ENCODE results near the gene KAT8. TPM values are rescaled to one million over a fixed set of nuclear protein-coding genes. Genes with fewer than 3 reads are reported as not detected.
"Not testable (repeated sequence)": the region's sequence is repeated elsewhere in the genome, so short reads cannot be mapped to it uniquely, and the experiment has no call there.

KAT8 gene
- total RNA-seq, 1 donor from 2014 or later = 33.5 TPM

GRCh38 chr16:31143694-31144148, 26.3 kb downstream of the KAT8 start:
- Histone ChIP-seq H3K79me2 (ENCODE audit: insufficient read depth, low read length) (no peaks in the 10 kb centered on the region), H3K4me2 (ENCODE audit: low read length) (no peak overlapping the region), H4K20me1 (ENCODE audit: insufficient read depth, low read length) (no peaks in the 10 kb centered on the region), H3K4me1 (ENCODE audit: insufficient read depth, low read length) (peaks cover 17% of the 10 kb centered on the region), H3K36me3 (ENCODE audit: insufficient read depth, low read length) (no peaks in the 10 kb centered on the region), H3K4me3 (ENCODE audit: insufficient read depth, low read depth, low read length) (no peak overlapping the region), H2AFZ (ENCODE audit: low read depth, low read length) (no peak overlapping the region), H3K27ac (ENCODE audit: low read depth, low read length) (no peak overlapping the region), H3K9ac (ENCODE audit: low read length) (no peak overlapping the region), H3K9me3 (ENCODE audit: insufficient read depth, low read depth, low read length) (no peaks in the 10 kb centered on the region), H3K27me3 (ENCODE audit: insufficient read depth, low read length) (peaks cover 29% of the 10 kb centered on the region)
- DNase-seq (ENCODE audit: low read depth) (no peak), FAIRE-seq (no peak)
- H3K4me1 Mint-ChIP-seq (ENCODE audit: low read depth, unreplicated experiment) = peaks cover 5% of the 10 kb centered on the region
- H3K36me3 Mint-ChIP-seq (ENCODE audit: low read depth, unreplicated experiment) = no peaks in the 10 kb centered on the region
- peaks cover 5% of the 10 kb centered on the region for H3K9me3 Mint-ChIP-seq (ENCODE audit: unreplicated experiment)
- TF ChIP-seq CTCF (IDR thresholded peaks at IDR 0.05; ENCODE audit: insufficient read depth, low read depth, low read length) (no peak), EZH2 (IDR thresholded peaks at IDR 0.05; ENCODE audit: insufficient read depth, low read length) (no peak)
- H3K27me3 Mint-ChIP-seq (ENCODE audit: low read depth, unreplicated experiment) = peaks cover 26% of the 10 kb centered on the region
- H3K27ac Mint-ChIP-seq (ENCODE audit: unreplicated experiment) = peak overlapping the region; percentile 80
- H3K4me3 Mint-ChIP-seq (ENCODE audit: unreplicated experiment) = peak overlapping the region; percentile 62

- Histone ChIP-seq H3K4me1 (ENCODE audit: insufficient read depth, low read length) (peaks cover 12% of the 10 kb centered on the region), H3K27me3 (ENCODE audit: insufficient read depth, low read length) (peaks cover 29% of the 10 kb centered on the region)
- H3K4me3 ChIP-seq (ENCODE audit: insufficient read depth, low read depth, low read length); H2AFZ ChIP-seq (ENCODE audit: low read depth, low read length); FAIRE-seq; DNase-seq (ENCODE audit: low read depth); H3K9ac ChIP-seq (ENCODE audit: low read length); H3K79me2 ChIP-seq (ENCODE audit: insufficient read depth, low read length); H3K27ac ChIP-seq (ENCODE audit: low read depth, low read length); H3K4me1 Mint-ChIP-seq (ENCODE audit: low read depth, unreplicated experiment); H3K9me3 Mint-ChIP-seq (ENCODE audit: unreplicated experiment); H3K36me3 ChIP-seq (ENCODE audit: insufficient read depth, low read length); H3K4me2 ChIP-seq (ENCODE audit: low read length); H3K27ac Mint-ChIP-seq (ENCODE audit: unreplicated experiment); H3K9me3 ChIP-seq (ENCODE audit: insufficient read depth, low read depth, low read length); H3K4me3 Mint-ChIP-seq (ENCODE audit: unreplicated experiment); H3K36me3 Mint-ChIP-seq (ENCODE audit: low read depth, unreplicated experiment); H4K20me1 ChIP-seq (ENCODE audit: insufficient read depth, low read length): not testable (repeated sequence)
- H3K27me3 Mint-ChIP-seq (ENCODE audit: low read depth, unreplicated experiment) = peaks cover 29% of the 10 kb centered on the region
Observed at GRCh38 chr16:31144418-31144817, 27.0 kb downstream of the KAT8 start.

- H3K4me3 Mint-ChIP-seq (ENCODE audit: unreplicated experiment) = no peak overlapping the region
- Histone ChIP-seq H3K27me3 (ENCODE audit: insufficient read depth, low read length) (peaks cover 29% of the 10 kb centered on the region), H2AFZ (ENCODE audit: low read depth, low read length) (no peak overlapping the region), H3K9me3 (ENCODE audit: insufficient read depth, low read depth, low read length) (no peaks in the 10 kb centered on the region), H3K4me2 (ENCODE audit: low read length) (no peak overlapping the region), H3K9ac (ENCODE audit: low read length) (no peak overlapping the region), H3K79me2 (ENCODE audit: insufficient read depth, low read length) (no peaks in the 10 kb centered on the region), H3K27ac (ENCODE audit: low read depth, low read length) (no peak overlapping the region), H4K20me1 (ENCODE audit: insufficient read depth, low read length) (no peaks in the 10 kb centered on the region), H3K4me3 (ENCODE audit: insufficient read depth, low read depth, low read length) (no peak overlapping the region), H3K36me3 (ENCODE audit: insufficient read depth, low read length) (no peaks in the 10 kb centered on the region), H3K4me1 (ENCODE audit: insufficient read depth, low read length) (peaks cover 12% of the 10 kb centered on the region)
- peaks cover 5% of the 10 kb centered on the region for H3K9me3 Mint-ChIP-seq (ENCODE audit: unreplicated experiment)
- no peak for FAIRE-seq
- TF ChIP-seq CTCF (IDR thresholded peaks at IDR 0.05; ENCODE audit: insufficient read depth, low read depth, low read length) (no peak), EZH2 (IDR thresholded peaks at IDR 0.05; ENCODE audit: insufficient read depth, low read length) (no peak)
- no peak overlapping the region for H3K27ac Mint-ChIP-seq (ENCODE audit: unreplicated experiment)
- no peaks in the 10 kb centered on the region for H3K36me3 Mint-ChIP-seq (ENCODE audit: low read depth, unreplicated experiment)
- peaks cover 5% of the 10 kb centered on the region for H3K4me1 Mint-ChIP-seq (ENCODE audit: low read depth, unreplicated experiment)
- H3K27me3 Mint-ChIP-seq (ENCODE audit: low read depth, unreplicated experiment) = peaks cover 31% of the 10 kb centered on the region
- DNase-seq (ENCODE audit: low read depth) = no peak
Observed at GRCh38 chr16:31145398-31145990, 28.0 kb downstream of the KAT8 start.
